Osteocyte (in vitro differentiated cells): ENCODE data around the gene ACRBP. TPM values are rescaled to one million over a fixed set of nuclear protein-coding genes. Genes with fewer than 3 reads are reported as not detected.

Experiments
- DNase-seq: peaks from one replicate; pipeline ENCODE4 v3.0.0; 2021; ENCODE audit warnings: mixed read lengths; ENCODE audit not compliant: unreplicated experiment; ENCODE audit errors: extremely low spot score
- H3K27ac Mint-ChIP-seq: one replicate; pipeline ENCODE4 v1.8.0; 2021; ENCODE audit warnings: mild to moderate bottlenecking, mixed read lengths; ENCODE audit not compliant: unreplicated experiment
- H3K27me3 Mint-ChIP-seq: one replicate; pipeline ENCODE4 v1.8.0; 2021; ENCODE audit warnings: mixed read lengths; ENCODE audit not compliant: unreplicated experiment
- H3K36me3 Mint-ChIP-seq: one replicate; pipeline ENCODE4 v1.8.0; 2021; ENCODE audit warnings: mixed read lengths; ENCODE audit not compliant: unreplicated experiment
- H3K4me1 Mint-ChIP-seq: one replicate; pipeline ENCODE4 v1.8.0; 2021; ENCODE audit warnings: mixed read lengths; ENCODE audit not compliant: unreplicated experiment
- H3K4me3 Mint-ChIP-seq: one replicate; pipeline ENCODE4 v1.8.0; 2021; ENCODE audit warnings: mild to moderate bottlenecking, moderate library complexity, mixed read lengths; ENCODE audit not compliant: unreplicated experiment
- H3K9me3 Mint-ChIP-seq: one replicate; pipeline ENCODE4 v1.8.0; 2021; ENCODE audit warnings: mixed read lengths; ENCODE audit not compliant: unreplicated experiment
- CTCF ChIP-seq: fragments of 200-600 bp; sonication (generic); IDR thresholded peaks from 2 replicates; pipeline ENCODE4 v1.5.0; 2021; ENCODE audit warnings: antibody characterized with exemption, mild to moderate bottlenecking, moderate library complexity
- total RNA-seq: library from RNA; stranded (reverse); gene quantifications from 2 replicates; pipeline ENCODE4 v1.2.1, GENCODE V29; 2021

Gene ACRBP
- total RNA-seq, 1 donor from 2014 or later, result 1.0 TPM

GRCh38 chr12:6691473-6691872 lies 44.2 kb upstream of the ACRBP start:
- H3K4me3 Mint-ChIP-seq, result no peak overlapping the region

GRCh38 chr12:6688999-6689882 lies 42.0 kb upstream of the ACRBP start, which contains the start of gene ZNF384:
Gene ZNF384 (minus strand): TSS chr12:6689375. CDS start chr12:6679520, 9,855 bp downstream.
- H3K27me3 Mint-ChIP-seq, result no peaks in the 10 kb centered on the region
- H3K36me3 Mint-ChIP-seq, result peaks cover 7% of the 10 kb centered on the region
- peak within 1 kb of the TSS; percentile 94 for H3K4me3 Mint-ChIP-seq
- peak within 1 kb of the TSS; percentile 94 for H3K27ac Mint-ChIP-seq
- H3K4me1 Mint-ChIP-seq, result peaks cover 39% of the 10 kb centered on the region
- DNase-seq, result peak; percentile 98
- no peaks in the 10 kb centered on the region for H3K9me3 Mint-ChIP-seq
- peak; percentile 10 for TF ChIP-seq CTCF

More at GRCh38 chr12:6691473-6691872, 44.2 kb upstream of the ACRBP start:
- no peak for TF ChIP-seq CTCF
- no peak overlapping the region for H3K27ac Mint-ChIP-seq
- peaks cover 5% of the 10 kb centered on the region for H3K36me3 Mint-ChIP-seq
- DNase-seq, result no peak
- H3K4me1 Mint-ChIP-seq, result peaks cover 32% of the 10 kb centered on the region
- no peaks in the 10 kb centered on the region for H3K9me3 Mint-ChIP-seq
- no peaks in the 10 kb centered on the region for H3K27me3 Mint-ChIP-seq

DNA sequence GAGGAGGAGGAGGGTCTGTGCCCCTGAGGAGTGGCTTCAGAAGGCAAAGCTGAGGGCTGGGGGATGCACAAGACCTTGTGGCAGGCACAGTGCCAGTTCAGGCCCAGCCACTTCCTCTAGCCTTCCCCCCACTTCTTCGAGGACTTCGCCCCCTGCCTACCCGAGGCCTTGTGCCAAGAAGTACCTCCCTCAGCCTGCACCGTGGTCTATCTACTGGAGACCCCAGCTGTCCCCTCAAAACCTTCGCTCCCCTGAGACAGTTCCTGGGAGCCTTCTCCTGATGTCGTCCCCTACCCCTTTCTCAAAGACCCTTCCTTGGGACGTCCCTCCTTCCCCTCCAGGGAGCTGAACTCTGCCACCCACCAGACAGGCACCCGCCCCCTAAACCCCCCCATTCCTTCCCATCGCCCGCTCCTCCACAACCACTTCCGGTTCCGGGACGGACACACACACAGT lies 41.3 kb upstream of the ACRBP start:
- Mint-ChIP-seq H3K9me3 (no peaks in the 10 kb centered on the region), H3K27me3 (no peaks in the 10 kb centered on the region), H3K36me3 (peaks cover 7% of the 10 kb centered on the region), H3K4me3 (peak overlapping the region; percentile 94), H3K27ac (peak overlapping the region; percentile 94), H3K4me1 (peaks cover 39% of the 10 kb centered on the region)
- DNase-seq, result no peak
- no peak for TF ChIP-seq CTCF

DNA sequence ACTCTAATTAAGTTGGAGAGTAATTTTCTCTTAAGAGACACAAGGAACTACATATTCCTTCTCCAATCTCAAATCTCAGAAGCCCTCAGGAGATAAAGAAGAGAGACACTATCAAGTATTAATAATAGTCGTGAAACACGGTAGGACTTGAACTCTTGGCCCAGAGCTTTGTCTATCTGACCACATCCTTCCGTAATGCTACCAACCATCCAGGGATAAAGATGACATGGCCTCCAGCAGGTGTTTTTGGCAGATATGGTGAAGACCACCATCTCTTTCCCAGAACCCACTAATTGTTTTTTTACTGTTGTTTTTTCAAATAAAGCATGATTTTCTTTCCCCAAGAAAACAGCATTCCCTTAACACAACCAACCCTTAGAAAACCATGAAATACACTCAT lies 38.6 kb upstream of the ACRBP start:
- H3K4me3 Mint-ChIP-seq, result no peak overlapping the region
- peaks cover 35% of the 10 kb centered on the region for H3K4me1 Mint-ChIP-seq
- no peak for DNase-seq
- no peak overlapping the region for H3K27ac Mint-ChIP-seq
- no peaks in the 10 kb centered on the region for H3K27me3 Mint-ChIP-seq
- no peaks in the 10 kb centered on the region for H3K9me3 Mint-ChIP-seq
- no peak for TF ChIP-seq CTCF
- peaks cover 5% of the 10 kb centered on the region for H3K36me3 Mint-ChIP-seq

DNA sequence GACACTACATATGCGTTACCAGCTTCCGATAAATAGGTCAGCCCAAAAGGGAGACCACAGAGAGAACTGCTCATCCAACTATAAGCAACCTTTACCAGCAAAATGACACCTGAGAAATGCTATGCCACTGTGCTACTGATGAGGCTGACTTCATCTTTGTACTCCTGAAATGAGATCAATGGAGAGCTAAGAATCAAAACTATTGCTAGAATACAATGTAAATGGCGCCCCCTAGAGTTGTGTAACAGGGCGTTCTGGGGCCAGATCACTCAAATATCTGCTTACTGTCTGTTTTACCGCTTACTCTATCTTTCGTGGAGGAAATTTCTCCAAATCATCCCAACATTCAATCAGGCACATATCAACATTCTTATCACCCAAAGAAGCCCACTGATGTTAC lies 37.4 kb upstream of the ACRBP start:
- TF ChIP-seq CTCF, result peak; percentile 60
- Mint-ChIP-seq H3K27ac (no peak overlapping the region), H3K4me1 (peaks cover 27% of the 10 kb centered on the region), H3K27me3 (no peaks in the 10 kb centered on the region), H3K36me3 (peaks cover 7% of the 10 kb centered on the region), H3K4me3 (no peak overlapping the region), H3K9me3 (no peaks in the 10 kb centered on the region)
- no peak for DNase-seq
